Measurements from ENCODE around the gene TBL1X.
A peak's percentile ranks its signal among the peaks of the same experiment; 100 is the strongest.

TBL1X gene

DNA sequence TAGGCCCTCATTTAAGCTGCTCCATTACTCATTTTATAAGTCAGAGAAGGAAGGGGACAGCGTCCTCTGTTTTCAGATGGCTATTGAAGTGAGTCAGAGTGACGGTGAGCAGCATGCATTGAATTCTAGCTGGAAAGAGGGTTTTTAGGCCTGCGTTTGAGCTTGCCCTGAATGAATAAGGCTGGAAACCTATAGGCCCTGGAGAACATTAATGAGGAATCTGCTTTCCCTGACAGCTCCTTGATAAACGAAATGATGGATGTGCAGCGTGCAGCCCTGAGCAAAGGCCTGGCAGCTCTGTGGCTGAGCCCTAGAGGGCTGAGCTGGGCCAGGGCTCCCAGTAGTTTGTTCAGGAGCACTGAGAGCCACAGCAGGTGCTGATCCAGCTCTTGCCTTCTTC is 33.4 kb downstream of the TBL1X start:
- no peak for DNase-seq (ENCODE audit: low read depth)

DNA sequence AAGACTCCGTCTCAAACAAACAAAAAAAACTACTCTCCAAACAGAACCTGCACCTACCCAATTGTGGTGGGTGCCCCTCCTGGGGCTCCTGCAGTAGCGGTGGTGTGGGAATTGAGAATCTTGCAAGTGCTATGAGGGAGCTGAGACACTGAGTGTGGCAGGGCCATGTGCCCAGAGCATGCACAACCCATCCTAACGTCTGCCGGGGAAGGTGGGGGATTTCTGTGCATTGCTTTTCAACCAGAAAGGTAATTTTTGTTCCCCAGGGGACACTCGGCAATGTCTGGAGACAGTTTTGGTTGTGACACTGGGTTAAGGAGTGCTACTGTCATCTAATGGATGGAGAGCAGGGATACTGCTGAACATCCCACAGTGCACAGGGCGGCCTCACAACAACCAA is 35.7 kb downstream of the TBL1X start:
- no peak for DNase-seq (ENCODE audit: low read depth)

DNA sequence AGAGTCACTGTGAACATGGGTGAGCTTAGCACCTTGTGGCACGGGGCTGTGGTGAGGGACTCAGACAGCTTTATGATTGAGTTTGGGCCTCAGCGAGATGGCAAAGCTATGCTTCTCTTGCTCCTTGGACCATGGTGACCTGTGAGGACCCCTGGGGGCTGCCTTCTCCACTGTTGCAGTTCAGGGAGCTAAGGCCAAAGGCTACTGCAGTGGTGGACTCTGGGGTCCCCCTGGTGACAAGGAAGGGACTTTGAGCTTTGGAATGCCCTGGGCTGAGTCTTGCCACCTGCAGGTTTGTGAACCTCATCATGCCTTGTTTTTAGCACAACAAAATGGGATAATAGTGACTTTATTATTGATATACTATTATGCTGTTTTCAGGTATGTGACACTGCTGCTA is 36.5 kb downstream of the TBL1X start:
- DNase-seq (ENCODE audit: low read depth) = no peak

DNA sequence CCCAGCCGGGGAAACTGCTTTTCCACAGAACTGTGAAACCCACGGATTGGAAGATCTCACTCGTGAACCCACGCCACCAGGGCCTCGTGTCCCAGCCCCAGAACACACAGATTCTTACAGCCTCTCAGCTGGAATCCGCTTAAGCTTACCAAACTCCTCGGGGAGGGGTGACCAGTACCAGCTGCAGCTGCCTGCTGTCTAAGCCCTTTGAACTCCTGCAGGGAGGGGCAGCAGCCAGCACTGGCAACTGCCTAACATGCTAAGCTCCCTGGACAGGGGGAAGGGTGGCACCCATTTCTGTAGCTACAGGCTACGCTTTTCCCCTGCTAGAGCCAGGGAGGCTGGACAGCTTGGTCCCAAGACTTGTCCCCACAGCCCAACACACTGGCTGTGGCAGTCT is 38.4 kb downstream of the TBL1X start:
- DNase-seq (ENCODE audit: low read depth) = no peak

DNA sequence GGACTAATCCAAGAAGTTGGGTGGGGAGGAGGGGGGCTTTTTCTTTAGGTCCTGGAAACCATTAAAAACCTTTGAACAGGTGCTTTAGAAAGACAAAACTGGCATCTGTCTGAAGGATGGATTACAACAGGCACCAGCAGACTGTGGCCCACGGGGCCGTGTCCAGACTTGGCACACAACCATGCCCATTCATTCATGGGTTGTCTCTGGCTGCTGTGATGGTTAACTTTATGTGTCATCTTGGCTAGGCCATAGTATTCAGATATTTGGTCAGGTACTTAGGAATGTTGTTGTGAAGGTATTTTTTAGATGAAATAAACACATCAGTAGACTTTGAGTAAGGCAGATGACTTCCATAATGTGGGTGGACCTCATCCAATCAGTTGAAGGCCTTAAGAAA is 45.5 kb downstream of the TBL1X start:
- no peak for DNase-seq (ENCODE audit: low read depth)

DNA sequence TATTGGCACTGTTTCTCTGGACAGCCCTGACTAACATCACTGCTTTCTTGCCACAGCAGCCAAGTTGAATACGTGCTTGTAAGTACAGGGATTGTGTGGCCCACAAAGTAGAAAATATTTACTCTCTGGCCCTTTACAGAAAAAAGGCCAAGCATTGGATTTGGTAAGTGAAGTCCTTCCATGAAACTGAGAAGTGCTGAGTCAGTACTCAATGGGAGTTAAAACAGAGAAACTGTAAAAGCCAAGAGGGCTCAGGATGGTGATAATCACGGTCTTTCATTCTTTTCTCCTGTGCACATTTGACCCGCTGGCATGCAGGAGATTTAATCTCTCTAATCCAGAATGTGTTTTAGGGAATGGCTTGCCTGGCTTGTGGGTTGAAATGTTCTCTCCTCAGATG is 46.1 kb downstream of the TBL1X start:
- no peak for DNase-seq (ENCODE audit: low read depth)

DNA sequence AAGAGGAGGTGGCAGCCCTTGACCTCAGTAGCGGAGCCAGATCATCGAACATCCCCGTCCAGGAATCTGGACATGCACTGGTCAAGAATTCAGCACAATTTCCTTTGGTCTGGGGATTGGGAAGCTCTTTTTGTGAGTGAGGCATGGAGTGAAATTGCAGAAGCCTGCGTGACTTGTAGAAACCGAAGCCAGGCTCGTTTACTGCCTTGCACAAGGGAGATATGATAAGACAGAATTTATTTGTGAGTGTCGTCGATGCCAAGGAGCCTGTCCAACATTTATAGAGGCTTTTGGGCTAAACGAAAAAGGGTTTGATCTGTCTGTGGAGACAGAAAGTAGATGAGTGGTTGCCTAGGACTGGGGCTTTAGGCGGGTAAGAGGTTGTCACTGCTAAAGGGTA is 50.6 kb downstream of the TBL1X start:
- DNase-seq (ENCODE audit: low read depth) = no peak

DNA sequence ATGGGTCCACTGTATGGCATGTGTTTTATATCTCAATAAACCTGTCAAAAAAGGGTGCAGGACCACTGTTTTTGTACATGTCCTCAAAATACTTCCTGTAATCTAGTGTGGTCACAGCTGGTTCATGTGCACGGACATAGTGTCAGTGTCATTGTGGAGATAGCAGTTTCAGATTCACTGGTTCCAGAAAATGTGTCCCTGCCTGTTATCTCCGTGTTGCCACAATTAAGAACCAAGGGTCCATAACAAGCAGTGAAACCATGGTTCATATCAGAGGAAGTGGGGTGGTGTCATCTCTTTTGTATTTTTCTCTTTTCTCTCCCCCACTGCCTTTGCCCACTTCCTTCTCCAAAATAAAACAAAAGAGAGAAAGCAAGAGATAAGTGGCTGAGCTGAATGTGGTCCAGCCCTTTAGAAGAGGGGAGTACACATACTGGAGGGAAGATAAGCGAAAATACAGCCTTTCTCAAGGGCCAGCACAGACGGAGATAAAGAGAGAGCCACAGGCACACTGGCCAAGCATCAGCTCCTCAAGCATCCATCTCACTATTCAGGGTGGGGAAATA is 51.2 kb downstream of the TBL1X start:
- no peak for DNase-seq (ENCODE audit: low read depth)

DNA sequence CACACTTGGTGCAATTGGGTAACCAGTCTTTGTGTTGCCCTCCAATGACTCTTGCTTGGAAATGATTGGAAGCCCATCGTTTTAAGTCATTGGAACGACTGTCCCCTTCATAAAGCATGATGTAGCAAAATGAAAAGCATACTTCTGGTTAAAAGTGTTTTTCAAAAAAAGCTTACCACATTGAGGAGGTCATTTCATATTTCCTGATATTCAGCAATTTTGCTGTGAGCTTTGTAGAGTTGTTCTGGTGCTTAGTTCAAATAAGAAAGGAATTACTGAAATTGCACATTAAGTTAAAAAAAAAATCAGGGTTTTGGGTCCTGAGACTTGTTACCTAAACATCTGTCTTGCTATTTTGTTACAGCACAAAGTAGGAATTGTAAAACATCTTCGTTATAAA is 51.8 kb downstream of the TBL1X start:
- DNase-seq (ENCODE audit: low read depth) = no peak

DNA sequence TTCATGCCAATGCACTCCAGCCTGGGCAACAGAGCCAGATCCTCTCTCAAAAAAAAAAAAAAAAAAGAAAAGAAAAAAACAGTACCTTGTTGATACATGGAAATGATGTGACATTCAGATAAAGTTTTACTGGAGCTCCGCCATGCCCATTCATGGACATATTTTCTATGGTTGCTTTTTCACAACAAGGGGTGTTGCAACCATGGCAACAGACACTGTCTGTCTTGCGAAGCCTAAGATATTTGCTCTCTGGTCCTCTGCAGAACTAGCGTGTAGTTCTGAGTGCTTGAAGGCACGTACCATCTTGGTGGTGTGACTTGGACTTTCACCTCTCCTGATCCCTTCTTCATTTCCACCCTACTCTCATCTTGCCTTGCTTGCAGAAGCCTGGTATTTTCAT is 53.2 kb downstream of the TBL1X start:
- no peak for DNase-seq (ENCODE audit: low read depth)

DNA sequence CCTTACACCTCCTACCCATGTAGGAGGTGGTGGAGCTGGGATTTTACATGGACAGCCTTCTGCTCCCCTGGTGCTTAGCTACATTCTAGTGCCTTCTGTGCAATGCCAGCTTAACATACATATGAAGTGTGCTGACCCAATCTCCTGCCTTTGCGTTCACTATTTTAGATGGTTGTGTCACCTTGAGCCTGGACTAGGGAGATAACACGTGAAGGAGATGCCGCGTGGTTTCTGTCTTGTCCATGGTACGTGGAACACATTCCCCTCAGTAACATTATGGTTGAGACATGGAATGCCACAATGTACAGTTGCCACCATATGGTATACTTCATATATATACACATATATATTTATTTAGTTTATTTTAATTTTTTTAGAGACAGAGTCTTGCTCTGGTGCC is 54.0 kb downstream of the TBL1X start:
- DNase-seq (ENCODE audit: low read depth) = no peak

DNA sequence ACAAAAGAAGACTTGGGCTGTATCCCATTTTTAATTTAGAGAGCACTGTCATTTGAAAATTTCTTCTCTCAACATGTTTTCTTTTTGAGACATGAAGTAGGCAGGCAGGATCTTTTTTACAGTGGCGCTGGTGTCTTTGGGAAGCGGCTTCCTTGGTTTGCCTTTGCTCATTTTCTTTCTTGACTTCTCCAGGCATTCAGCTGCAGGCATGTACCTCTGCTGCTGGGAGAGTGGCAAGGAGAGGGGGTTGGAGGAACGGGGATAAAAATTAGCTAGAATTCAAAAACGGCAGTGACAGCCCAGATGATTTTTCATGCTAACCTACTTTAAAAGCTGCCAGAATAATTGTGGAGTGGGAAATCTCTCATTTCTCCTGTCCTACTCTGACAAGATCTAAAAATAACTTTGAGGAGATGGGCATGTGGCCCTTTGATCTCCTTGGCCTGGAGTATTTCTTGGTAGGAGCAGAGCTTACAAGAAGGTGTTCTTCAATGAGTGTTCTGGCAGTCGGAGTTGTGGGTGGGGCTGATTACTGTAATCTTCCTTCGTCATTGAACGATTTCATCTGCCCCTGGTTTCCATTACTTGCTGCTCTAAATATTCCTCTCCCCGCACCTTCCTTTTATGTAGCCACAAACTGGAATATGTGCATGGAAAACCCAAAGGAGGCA is 54.8 kb downstream of the TBL1X start:
- DNase-seq (ENCODE audit: low read depth) = peak; percentile 39

DNA sequence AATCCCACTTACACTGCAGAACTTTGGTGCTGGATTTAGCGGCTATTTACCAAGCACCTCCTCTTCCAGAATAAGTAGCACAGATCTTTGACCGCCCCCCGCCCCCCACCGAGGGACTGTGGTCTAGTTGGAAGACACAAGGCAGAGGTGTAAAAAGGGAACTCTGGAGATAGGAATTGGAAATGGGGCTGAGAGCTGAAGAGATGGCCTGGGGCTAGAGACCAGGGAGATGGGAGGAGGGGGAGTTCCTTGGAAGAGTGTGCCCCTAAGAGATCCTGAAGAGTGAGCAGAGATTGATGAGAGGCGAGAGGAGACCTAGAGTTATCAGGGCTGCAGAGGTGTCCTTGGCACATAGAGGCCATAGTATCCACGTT is 55.3 kb downstream of the TBL1X start:
- DNase-seq (ENCODE audit: low read depth) = no peak

DNA sequence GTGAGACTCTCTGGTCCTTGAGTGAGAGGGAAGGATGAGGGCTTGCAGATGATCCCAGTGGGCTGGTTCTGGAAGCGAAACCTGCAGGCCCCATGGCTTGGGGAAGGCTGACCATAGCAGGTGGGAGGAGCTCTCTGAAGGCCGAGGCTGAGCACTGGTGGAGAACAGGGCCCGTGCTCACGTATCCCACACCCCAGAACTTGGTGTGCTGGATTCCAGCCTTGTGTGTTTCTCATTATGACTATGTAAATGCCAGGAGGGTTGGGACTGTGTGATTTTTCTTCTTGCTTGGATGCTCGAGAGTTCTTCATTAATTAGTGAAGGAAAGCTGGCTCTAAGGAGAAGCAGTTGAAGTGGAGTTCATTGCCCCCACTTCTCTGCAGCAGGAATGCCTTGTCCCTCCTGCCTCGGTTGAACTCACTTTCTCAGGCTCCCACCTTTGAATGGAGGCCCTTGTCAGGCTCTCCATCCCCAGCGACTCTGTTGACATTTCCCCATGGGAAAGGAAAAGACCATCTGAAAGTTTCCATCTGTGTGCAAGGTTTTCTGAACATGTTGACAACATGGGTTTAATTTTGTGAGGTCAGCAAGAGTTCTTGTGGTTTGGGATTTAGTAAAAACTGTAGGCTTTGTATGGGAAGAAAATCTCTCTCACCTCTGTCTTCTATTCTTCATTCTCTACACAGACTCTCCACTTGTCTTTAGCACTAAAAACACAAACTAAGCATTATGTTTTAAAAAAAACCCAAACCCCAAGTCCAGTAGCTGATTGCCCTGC is 57.7 kb downstream of the TBL1X start:
- DNase-seq (ENCODE audit: low read depth) = peak; percentile 44

DNA sequence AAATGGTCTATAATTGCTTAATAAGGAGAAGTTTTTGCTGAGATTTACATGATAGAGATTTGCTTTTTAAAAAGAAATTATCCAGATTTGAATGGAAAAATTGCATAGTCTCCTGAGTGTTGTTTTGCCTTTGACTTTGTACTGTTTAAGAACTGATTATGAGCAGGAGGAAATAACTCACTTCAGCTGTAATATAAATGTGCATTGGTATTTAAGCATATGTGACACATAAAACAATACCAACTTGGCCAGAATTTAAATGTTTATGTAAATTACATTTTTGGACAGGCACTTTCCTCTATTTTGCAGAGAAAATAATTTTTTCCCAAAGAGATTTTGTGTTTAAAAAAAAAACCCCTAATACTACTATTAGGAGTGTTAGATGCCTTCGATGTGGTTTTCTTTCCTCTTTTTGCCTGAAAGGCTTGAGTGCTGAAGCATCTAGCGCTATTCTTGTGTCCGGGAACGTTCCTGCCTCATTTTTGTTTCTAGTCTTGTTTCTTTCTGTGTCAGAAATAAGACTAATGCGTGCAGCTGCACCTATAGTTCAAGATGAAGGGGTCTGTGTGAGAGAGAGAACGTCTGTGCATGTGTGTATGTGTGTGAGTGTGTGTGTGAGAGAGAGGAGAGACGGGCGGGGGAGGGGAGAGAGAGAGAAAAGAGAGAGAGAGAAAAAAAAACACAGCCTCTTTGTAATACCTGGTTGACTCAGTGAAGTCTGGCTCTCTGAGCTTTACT is 60.8 kb downstream of the TBL1X start:
- DNase-seq (ENCODE audit: low read depth) = no peak

DNA sequence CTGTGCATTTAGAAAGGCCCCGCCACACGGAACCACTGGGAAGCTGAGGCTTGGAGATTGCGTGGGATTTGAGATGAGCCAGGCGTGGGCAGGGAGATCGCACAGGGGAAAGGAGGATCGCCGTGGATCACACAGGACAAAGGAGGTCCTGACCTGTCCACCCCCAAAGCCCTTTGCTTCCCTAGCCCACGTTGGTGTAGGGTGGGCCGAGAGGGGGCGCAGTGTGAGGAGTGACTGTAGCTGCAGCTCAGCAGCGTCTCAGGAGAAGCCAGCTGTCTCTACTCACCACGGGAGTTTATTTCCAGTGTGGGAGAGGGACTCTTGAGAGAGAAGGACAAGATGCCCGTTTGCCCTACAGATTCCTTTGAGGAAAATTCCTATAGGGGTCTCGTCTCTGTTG is 62.1 kb downstream of the TBL1X start:
- no peak for DNase-seq (ENCODE audit: low read depth)

DNA sequence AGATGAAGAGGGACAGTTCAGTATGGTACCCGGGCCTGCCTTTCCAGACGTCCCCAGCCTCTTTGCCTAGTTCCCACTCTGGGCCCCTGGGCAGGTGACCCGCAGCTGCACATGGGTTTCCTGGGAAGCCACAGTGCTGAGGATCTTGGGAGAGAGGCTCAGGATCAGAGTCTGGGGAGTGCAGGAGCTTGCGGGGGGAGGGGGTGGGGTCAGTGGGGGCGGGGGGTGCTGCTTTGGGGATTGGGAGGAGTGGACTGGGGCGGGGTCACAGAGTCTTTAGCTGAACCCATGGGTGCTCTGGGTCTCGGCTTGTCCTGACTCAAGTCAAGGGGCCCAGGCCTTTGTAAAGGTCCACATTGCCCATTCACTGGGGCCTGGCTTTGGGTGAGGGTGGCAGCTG is 63.6 kb downstream of the TBL1X start:
- no peak for DNase-seq (ENCODE audit: low read depth)

DNA sequence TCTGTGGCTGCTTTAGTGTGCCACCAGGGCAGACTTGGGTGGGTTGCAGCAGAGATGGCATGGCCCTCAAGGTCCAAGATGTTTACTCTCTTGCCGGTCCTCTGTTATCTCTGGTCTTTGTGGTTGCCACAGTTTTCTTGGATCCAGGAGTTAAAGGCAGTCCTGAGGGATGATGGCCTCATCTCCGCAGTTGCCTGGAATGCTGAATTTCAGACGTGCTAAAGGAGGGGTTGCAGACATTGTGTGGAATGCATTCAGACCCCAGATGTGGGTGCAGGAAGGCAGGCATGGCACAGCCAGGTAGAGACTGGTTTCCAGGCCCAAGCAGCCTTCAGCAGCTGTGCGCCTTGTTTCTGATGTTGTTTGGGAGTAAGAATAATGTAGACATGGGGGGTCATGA is 64.4 kb downstream of the TBL1X start:
- no peak for DNase-seq (ENCODE audit: low read depth)

DNA sequence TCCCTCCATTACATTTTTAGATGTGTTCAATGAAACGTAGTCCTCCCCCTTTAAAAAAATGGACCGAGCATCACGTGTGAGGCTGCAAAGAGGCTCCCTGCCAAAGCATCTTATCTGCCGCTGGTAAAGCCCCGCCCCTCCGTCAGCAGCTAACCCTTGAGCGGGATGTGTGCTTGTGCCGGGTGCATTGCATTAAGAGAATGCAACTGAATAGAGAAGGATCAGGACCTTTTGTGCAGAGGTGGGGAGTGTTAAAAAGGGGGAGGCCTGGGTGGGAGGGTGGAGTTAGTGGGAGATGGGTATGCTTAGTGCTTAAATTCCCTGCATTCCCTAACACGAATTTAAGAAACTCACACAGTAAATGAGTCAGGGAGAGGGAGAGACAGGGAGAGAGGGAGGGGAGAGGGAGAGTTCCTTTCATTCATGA is 66.0 kb downstream of the TBL1X start:
- peak; percentile 93 for DNase-seq (ENCODE audit: low read depth)

DNA sequence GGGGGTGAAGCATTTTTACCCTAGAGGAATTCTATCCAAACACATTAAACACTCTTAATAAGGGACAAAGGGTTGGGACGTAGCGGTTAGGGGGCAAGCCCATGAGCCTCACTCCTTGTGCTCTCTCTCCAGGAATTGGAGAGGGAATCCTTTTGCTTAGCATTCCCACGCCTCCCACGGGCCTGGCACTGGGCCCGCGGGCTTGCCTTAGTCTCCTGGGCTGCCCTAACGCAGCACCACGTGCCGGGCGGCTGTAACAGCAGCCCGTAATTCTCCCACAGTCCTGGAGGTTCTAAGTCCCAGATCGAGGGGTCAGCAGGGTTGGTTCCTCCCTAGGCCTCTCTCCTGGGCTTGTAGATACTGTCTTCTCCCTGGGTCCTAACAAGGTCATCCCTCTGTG is 67.5 kb downstream of the TBL1X start:
- peak; percentile 70 for DNase-seq (ENCODE audit: low read depth)

DNA sequence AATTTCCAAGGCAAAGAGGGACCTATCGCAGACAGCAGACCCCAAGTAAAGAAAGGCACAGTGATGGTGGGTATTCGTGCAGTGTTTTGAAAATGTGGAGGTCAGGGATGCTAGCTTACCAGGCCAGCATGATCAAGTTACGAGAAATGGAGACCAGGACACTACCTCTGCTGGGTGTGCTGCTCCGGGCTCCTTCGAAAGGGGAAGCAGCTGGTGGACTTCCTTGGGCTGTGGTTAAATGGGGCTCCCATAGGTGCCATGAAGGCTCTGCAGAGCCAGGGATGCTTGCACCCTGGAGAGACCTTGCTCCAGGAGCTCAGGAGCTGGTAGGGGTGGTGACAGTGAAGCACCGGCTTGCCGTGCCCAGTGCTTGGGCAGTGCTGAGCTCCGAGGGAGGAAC is 68.8 kb downstream of the TBL1X start:
- no peak for DNase-seq (ENCODE audit: low read depth)

DNA sequence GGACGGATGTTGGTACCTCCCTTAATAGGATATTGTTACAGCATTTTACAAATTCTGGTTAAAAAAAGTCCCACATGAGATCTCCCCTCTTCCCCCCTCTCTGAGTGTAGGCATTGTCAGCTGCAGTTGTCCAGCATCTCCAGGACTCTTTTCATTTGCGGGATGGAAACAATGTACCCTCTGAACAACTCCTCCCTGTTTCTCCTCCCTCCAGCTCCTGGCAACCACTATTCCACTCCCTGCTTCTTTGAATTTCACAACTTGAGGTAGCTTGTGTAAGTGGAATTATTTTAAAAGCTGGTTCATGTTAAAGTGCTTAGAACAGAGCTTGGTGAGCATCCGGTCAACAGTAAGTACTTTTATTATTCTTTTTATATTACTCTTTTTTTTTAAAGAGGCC is 69.8 kb downstream of the TBL1X start:
- peak; percentile 74 for DNase-seq (ENCODE audit: low read depth)

DNA sequence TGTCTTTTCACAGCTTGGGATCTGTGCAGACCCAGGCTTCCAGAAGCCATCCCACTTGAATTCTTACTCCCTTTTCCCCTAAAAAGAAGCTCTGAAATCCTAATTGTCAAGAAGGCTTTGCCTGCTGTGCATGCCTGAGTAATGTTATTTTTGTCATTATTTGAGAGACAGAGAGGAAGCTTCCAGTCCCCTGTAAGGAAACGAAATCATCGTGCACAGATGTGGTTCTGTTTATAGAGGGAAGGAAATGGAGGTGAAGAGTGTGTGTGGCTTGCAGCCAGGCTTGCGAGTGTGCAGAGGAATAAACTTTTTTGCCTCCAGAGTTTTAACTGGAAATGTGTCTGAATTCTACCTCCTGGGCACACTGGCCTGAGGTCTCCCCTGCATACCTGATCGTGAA is 70.2 kb downstream of the TBL1X start:
- no peak for DNase-seq (ENCODE audit: low read depth)
